ENCODE data around the gene ANXA10. TPM values are rescaled to one million over a fixed set of nuclear protein-coding genes. Genes with fewer than 3 reads are reported as not detected.

ANXA10 gene
- total RNA-seq, 4 donors from 2014 or later: not detected

DNA sequence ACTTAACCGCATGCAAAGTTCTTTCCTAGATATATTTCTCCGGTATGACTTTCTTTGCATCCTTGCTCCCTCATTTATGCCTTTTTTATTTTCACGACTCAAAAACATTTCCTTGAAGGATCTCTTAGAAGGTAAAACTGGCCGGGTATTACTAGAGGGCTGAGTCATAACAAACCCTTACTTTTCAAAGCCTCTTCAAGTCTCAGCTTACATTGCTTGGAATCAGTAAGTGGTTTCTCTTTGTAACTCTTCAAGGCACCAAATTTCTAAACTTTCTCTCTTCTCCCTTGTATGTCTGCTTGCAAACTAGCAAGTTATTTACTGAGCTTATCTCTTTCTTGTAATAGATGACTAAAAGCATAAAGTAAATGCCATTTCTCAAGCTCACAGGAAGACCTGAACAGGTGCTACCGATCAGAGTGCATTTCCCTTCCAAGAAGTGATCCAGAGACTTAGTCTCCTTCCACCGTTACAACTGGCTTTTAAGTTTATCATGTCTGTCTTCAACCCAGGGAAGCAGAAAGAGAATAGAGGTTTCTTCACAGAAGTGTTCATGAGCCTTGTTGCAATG, 75.5 kb downstream of the ANXA10 start:
- DNase-seq (ENCODE audit: low spot score) (no peak), ATAC-seq (ENCODE audit: low FRiP score) (no peak)
- TF ChIP-seq, protein P1, sequence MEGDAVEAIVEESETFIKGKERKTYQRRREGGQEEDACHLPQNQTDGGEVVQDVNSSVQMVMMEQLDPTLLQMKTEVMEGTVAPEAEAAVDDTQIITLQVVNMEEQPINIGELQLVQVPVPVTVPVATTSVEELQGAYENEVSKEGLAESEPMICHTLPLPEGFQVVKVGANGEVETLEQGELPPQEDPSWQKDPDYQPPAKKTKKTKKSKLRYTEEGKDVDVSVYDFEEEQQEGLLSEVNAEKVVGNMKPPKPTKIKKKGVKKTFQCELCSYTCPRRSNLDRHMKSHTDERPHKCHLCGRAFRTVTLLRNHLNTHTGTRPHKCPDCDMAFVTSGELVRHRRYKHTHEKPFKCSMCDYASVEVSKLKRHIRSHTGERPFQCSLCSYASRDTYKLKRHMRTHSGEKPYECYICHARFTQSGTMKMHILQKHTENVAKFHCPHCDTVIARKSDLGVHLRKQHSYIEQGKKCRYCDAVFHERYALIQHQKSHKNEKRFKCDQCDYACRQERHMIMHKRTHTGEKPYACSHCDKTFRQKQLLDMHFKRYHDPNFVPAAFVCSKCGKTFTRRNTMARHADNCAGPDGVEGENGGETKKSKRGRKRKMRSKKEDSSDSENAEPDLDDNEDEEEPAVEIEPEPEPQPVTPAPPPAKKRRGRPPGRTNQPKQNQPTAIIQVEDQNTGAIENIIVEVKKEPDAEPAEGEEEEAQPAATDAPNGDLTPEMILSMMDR (IDR thresholded peaks at IDR 0.05): no peak

DNA sequence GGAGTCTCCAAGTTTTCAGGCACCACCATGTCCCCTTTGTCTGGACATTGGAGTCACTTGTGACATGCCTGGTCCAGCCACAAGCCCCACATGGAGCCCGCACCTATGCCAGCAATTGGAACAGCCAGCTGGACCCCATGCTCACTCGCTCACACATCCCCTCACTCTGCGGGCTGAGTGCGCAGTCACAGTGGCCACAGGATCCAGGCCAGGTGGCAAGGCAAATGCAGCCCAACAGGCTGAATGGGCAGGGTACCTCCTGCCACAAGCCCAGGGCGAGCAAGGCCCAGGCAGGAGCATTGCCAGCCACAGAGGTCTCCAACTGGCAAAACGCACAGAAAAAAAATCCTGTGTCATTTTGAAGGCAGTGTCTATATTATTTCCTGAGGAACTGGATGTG, 82.0 kb downstream of the ANXA10 start:
- TF ChIP-seq, protein P1 (IDR thresholded peaks at IDR 0.05): no peak
- no peak for ATAC-seq (ENCODE audit: low FRiP score)
- DNase-seq (ENCODE audit: low spot score): no peak

DNA sequence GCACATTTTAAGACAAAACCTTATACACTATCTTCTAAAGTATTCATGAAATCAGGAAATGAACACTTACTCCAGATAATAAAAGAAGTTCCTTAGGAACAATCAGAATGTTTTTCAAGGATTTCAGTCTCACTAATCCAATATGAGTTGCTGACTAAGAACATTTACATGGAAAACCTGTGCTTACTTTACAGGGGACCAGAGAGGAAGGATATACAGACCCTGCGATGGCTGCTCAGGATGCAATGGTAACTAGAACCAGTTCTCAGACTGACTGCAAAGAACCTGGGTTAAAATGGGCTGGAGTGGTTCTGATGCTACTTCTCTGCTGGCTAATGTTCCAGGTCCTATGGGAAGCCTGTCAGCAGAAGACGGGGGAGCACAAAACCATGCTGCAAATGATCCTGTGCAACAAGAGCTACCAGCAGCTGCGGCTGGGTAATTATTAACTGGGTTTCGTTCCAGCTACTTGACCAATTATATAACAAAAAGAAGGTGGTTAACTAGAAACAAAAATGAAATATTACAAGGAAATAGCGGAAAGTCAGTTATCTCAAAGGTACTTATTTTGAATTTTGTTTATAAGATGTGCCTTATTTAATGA, 85.3 kb downstream of the ANXA10 start:
- ATAC-seq (ENCODE audit: low FRiP score) (no peak), DNase-seq (ENCODE audit: low spot score) (no peak)
- TF ChIP-seq, protein P1 (IDR thresholded peaks at IDR 0.05): no peak

DNA sequence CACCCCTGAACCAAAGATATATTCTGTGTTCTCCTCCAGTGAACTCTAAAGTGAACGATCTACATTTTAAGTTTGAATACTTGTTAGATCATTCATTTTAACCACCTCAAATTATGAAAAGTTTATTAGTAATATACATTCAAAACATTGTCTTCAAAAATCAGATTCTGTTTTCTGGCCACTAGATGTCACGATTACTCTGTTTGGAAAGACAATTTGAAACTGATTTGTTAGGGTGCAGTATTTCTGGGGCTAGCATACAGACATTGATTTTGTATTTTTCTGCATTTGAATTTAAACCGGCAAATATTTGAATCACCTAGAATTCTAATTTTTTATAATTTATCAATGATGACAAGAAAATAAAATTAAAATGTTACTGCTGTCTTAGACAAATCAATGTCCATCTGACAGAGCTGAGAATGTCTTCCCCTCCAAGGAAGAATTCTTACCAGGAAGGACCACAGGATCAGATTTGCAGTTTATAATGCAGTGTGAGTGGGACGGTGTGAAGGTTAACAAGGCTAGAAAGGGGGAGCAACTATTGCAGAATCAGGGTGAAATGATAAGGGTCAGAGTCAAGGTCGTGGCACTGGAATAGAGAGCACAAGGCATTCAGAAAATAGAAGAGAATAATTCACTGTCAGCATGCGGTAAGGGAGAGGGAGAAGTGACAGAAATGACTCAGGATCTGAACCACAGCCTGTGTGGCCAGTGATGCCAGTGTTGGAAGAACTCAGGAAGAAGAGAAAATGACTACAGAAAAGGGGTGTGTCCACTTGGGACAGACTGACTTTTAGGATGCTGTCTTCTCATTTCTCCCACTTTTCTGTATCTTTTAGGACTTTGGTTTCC, 91.6 kb downstream of the ANXA10 start:
- TF ChIP-seq, protein P1 (IDR thresholded peaks at IDR 0.05): no peak
- no peak for ATAC-seq (ENCODE audit: low FRiP score)

DNA sequence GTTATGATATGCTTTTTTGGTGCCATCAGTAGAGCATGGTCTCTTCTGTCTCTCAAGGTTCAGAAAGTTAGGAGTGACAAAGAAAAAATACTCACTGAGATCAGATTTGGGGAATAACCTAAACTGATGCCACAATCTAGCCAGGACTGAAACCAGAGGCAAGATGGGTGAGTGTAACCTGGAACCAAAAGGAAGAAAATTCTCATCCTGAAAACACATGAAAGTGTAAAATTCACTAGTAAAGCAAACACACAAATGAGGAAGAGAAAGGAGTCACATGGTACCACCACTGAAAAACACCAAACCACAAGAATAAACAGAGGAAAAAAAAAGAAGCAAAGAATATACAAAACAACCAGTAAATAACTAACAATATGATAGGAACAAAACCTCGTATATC, 96.4 kb downstream of the ANXA10 start:
- ATAC-seq (ENCODE audit: low FRiP score) (no peak), DNase-seq (ENCODE audit: low spot score) (no peak)
- TF ChIP-seq, protein P1 (IDR thresholded peaks at IDR 0.05): no peak

More for the DNA sequence above, 91.6 kb downstream of the ANXA10 start:
- DNase-seq (ENCODE audit: low spot score): no peak

DNA sequence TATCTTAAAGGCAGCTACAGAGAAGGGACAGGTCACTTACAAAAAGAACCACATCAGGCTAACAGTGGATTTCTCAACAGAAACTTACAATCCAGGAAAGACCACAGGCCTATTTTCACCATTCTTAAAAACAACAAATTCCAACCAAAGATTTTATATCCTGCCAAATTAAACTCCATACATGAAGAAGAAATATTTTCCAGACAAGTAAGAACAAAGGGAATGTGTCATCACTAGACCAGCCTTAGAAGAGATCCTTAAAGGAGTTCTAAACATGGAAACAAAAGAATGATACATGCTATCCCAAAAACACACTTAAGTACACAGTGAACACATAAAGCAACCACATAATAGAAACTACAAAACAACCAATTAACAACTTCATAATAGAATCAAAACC, 105.6 kb downstream of the ANXA10 start:
- ATAC-seq (ENCODE audit: low FRiP score): no peak
- DNase-seq (ENCODE audit: low spot score): no peak
- TF ChIP-seq, protein P1 (IDR thresholded peaks at IDR 0.05): no peak
